K562 (cell line): ENCODE measurements around the gene P2RY6. TPM values are rescaled to one million over a fixed set of nuclear protein-coding genes. Genes with fewer than 3 reads are reported as not detected.

Source experiments
- ATAC-seq: fragments of 200-7000 bp; cut with Tn5 transposase; 3 replicates; pipeline ENCODE4 v1.9.1; 2020; ENCODE audit warnings: moderate library complexity
- BruUV-seq: library from RNA; stranded (reverse); fragments of 400-500 nt; replicated peaks from 2 replicates; lab custom pipeline; 2021; lab: Mats Ljungman, UMichigan
- CTCF ChIA-PET: fragments of 300-600 bp; formaldehyde crosslinking; extraction: SDS; loops from one replicate; lab custom pipeline; 2021; ENCODE audit warnings: low intra/inter-chr PET ratio; lab: Yijun Ruan, JAX
- POLR2A ChIA-PET: fragments of 300-600, 350-650 bp; sonication (Branson Sonifier 250); formaldehyde crosslinking; extraction: SDS; loops from one replicate; lab custom pipeline; 2021; ENCODE audit warnings: antibody characterized with exemption, inconsistent platforms; lab: Yijun Ruan, JAX
- DNase-seq, 4 experiments: peaks; one replicate each; pipeline versions ENCODE4 v3.0.0 to v3.0.0-alpha.2; 2011 to 2018; ENCODE audit warnings: low spot score in 3 of 4, mixed read lengths in 3 of 4; ENCODE audit errors: extremely low read depth in 1 of 4
- FAIRE-seq: peaks from 2 replicates; lab custom pipeline; 2011; peaks lifted over from hg19 to GRCh38; lab: Jason Lieb, UNC
- H2AFZ ChIP-seq: 2 replicates; pipeline ENCODE4 v1.6.0; 2011; ENCODE audit warnings: low read depth, low read length, control low read depth, inconsistent platforms
- H3K27ac ChIP-seq: fragments of 200-600 bp; 3 replicates; pipeline ENCODE4 v1.8.0; 2011; ENCODE audit warnings: low read depth, mild to moderate bottlenecking, control low read depth, inconsistent platforms, low read length, moderate library complexity, mixed read lengths; ENCODE audit errors: extremely low read depth
- H3K27me3 ChIP-seq, 2 experiments: fragments of 300-600 bp in 1 of 2; 2 replicates in 1 of 2; 3 replicates in 1 of 2; pipeline versions ENCODE4 v1.6.0 to v1.8.0; 2011; ENCODE audit warnings: inconsistent platforms in 2 of 2, low read length in 2 of 2, mild to moderate bottlenecking in 1 of 2, mixed read lengths in 1 of 2, moderate library complexity in 1 of 2; ENCODE audit not compliant: control insufficient read depth in 2 of 2, insufficient read depth in 2 of 2
- H3K36me3 ChIP-seq: fragments of 300-600 bp; 3 replicates; pipeline ENCODE4 v1.8.0; 2011; ENCODE audit warnings: mild to moderate bottlenecking, low read length, inconsistent platforms; ENCODE audit not compliant: control insufficient read depth, insufficient read depth
- H3K4me1 ChIP-seq, 2 experiments: fragments of 200-600 bp in 1 of 2; replicated peaks in 1 of 2; 2 replicates in 1 of 2; 3 replicates in 1 of 2; pipeline versions ENCODE4 v1.5.1 to v1.8.0; 2011; ENCODE audit warnings: inconsistent platforms in 2 of 2, low read length in 2 of 2, mild to moderate bottlenecking in 1 of 2, mixed read lengths in 1 of 2, moderate library complexity in 1 of 2; ENCODE audit not compliant: control insufficient read depth in 2 of 2, insufficient read depth in 2 of 2
- H3K4me2 ChIP-seq: 2 replicates; pipeline ENCODE4 v1.6.1; 2011; ENCODE audit warnings: low read length, control low read depth, inconsistent platforms, mixed read lengths; ENCODE audit not compliant: insufficient read depth
- H3K4me3 ChIP-seq: fragments of 200-600 bp; sonication (generic), shearing (Covaris generic); 2 replicates; pipeline ENCODE4 v1.5.1; 2016; ENCODE audit warnings: control low read depth, inconsistent platforms
- H3K79me2 ChIP-seq: fragments of 200-600 bp; 3 replicates; pipeline ENCODE4 v1.8.0; 2011; ENCODE audit warnings: low read length, inconsistent platforms; ENCODE audit not compliant: control insufficient read depth, insufficient read depth
- H3K9ac ChIP-seq, 2 experiments: 2 replicates each; pipeline versions ENCODE4 v1.6.0 to v1.6.1; 2011; ENCODE audit warnings: low read depth in 2 of 2, low read length in 2 of 2, control low read depth in 1 of 2, inconsistent platforms in 1 of 2, mild to moderate bottlenecking in 1 of 2, mixed read lengths in 1 of 2; ENCODE audit not compliant: insufficient read depth in 1 of 2
- H3K9me1 ChIP-seq: one replicate; pipeline ENCODE4 v1.6.0; 2011; ENCODE audit warnings: inconsistent platforms, mild to moderate bottlenecking, low read length, moderate library complexity; ENCODE audit not compliant: control insufficient read depth, insufficient read depth
- H3K9me3 ChIP-seq: replicated peaks from 2 replicates; pipeline ENCODE4 v1.5.1; 2011; ENCODE audit warnings: low read depth, low read length, inconsistent platforms; ENCODE audit not compliant: control insufficient read depth, insufficient read depth
- H4K20me1 ChIP-seq: replicated peaks from 2 replicates; pipeline ENCODE4 v1.6.1; 2011; ENCODE audit warnings: low read length, inconsistent platforms, mixed read lengths; ENCODE audit not compliant: control insufficient read depth, insufficient read depth
- ESRRA ChIP-seq: fragments of 450-650 bp; IDR thresholded peaks from 2 replicates; pipeline ENCODE4 v1.6.1; 2014; ENCODE audit warnings: low read depth, mild to moderate bottlenecking, moderate library complexity, borderline replicate concordance
- HMG20B ChIP-seq: fragments of 250-450 bp; sonication (Bioruptor Pico); IDR thresholded peaks from 2 replicates; pipeline ENCODE4 v1.5.0; 2021; ENCODE audit warnings: mild to moderate bottlenecking
- NONO ChIP-seq, 2 experiments: fragments of 200-400 bp in 1 of 2; fragments of 450-650 bp in 1 of 2; formaldehyde crosslinking in 1 of 2; IDR thresholded peaks; 2 replicates each; pipeline ENCODE4 v1.6.1; 2017; ENCODE audit warnings: low read depth in 2 of 2, mild to moderate bottlenecking in 2 of 2, moderate library complexity in 2 of 2, low read length in 1 of 2
- PHB ChIP-seq: fragments of 250-450 bp; sonication (Bioruptor Pico); IDR thresholded peaks from 2 replicates; pipeline ENCODE4 v1.5.0; 2021
- ZNF551 ChIP-seq: fragments of 250-450 bp; sonication (Bioruptor Pico); IDR thresholded peaks from 2 replicates; pipeline ENCODE4 v1.5.0; 2021; ENCODE audit warnings: mild to moderate bottlenecking, moderate library complexity
- ZNF561 ChIP-seq: fragments of 450-650 bp; formaldehyde crosslinking; conservative IDR thresholded peaks from 2 replicates; pipeline ENCODE4 v1.4.0; 2020; ENCODE audit warnings: mild to moderate bottlenecking, moderate library complexity
- ZNF766 ChIP-seq: fragments of 200-800 bp; sonication (Bioruptor generic); conservative IDR thresholded peaks from 2 replicates; pipeline ENCODE4 v1.6.1; 2016; ENCODE audit warnings: missing genetic modification characterization, missing compliant biosample characterization
- WGBS: fragments of 100-300 bp; shearing (Covaris generic); methylation state at CpG from one replicate; pipeline ENCODE4 v1.1.6; 2016; ENCODE audit warnings: low coverage, mixed read lengths; ENCODE audit not compliant: insufficient coverage; ENCODE audit errors: missing lambda C conversion rate; 5-methylcytosine and 5-hydroxymethylcytosine counted together
- in situ Hi-C: fragments of 300-500 bp; cut with MboI; formaldehyde crosslinking; loops from 4 replicates; pipeline ENCODE4 v1.15.0; 2018; ENCODE audit warnings: inconsistent platforms, mixed read lengths
- intact Hi-C: fragments of 100-400 bp; cut with micrococcal nuclease; formaldehyde crosslinking; loops from 2 replicates; pipeline ENCODE4 v1.14.2; 2022
- polyA plus RNA-seq, 8 experiments: library from polyadenylated mRNA; depleted of rRNA in 4 of 8; stranded (reverse) in 5 of 8; unstranded in 3 of 8; fragments of >200 nt; fragmentation: Nextera tagmentation in 2 of 8; fragmentation: Illumina TruSeq in 1 of 8; extraction: Ambion mirVana in 2 of 8; extraction: Trizol in 1 of 8; gene quantifications; 2 replicates each; pipeline versions ENCODE4 v1.2.1 to v1.2.3, GENCODE V29; 2011 to 2014; ENCODE audit warnings: inconsistent platforms in 1 of 8, missing spikeins in 1 of 8
- total RNA-seq, 7 experiments: library from RNA; depleted of rRNA in 6 of 7; stranded (reverse); fragments of >200 nt in 6 of 7; fragmentation: Illumina TruSeq in 2 of 7; extraction: Trizol in 2 of 7; gene quantifications; 2 replicates each; pipeline versions ENCODE4 v1.2.1 to v1.2.3, GENCODE V29; 2011 to 2021; ENCODE audit warnings: low replicate concordance in 1 of 7

The P2RY6 gene
- total and polyA plus RNA-seq, 9 of the 15 experiments (the other 6 are each of a cell fraction or from before 2014, with no cell fraction given), result not detected

- Histone ChIP-seq H4K20me1 (no peaks in the 10 kb centered on the region), H3K9me3 (no peaks in the 10 kb centered on the region), H3K27ac (no peak overlapping the region), H3K36me3 (no peaks in the 10 kb centered on the region), H3K4me1 (peaks cover 0 to 22% of the 10 kb centered on the region in 2 experiments; a peak in 3 of 5 replicates), H3K79me2 (no peaks in the 10 kb centered on the region), H3K9me1 (no peaks in the 10 kb centered on the region), H3K27me3 (peaks cover 29 to 88% of the 10 kb centered on the region in 2 experiments), H3K9ac (no peak overlapping the region), H3K4me2 (no peak overlapping the region), H2AFZ (no peak overlapping the region), H3K4me3 (no peak overlapping the region)
- intact Hi-C loops (no loop called here), in situ Hi-C loops (no loop called here)
- CTCF ChIA-PET, result no interaction called here
- FAIRE-seq (no peak), ATAC-seq (no peak), DNase-seq (no peak)
- WGBS, result 4% methylated on average over 8 of the region's 8 CpGs
- BruUV-seq, result no TSS peak
- TF ChIP-seq ESRRA (no peak), NONO (IDR thresholded peaks at IDR 0.05; ENCODE audit: low read depth in 2 of 2, low read length in 1 of 2) (no peak), ZNF551 (CRISPR knock-in tag) (no peak), ZNF766 (CRISPR knock-in tag) (no peak), HMG20B (CRISPR knock-in tag) (no peak), PHB (CRISPR knock-in tag) (no peak), ZNF561 (CRISPR knock-in tag) (no peak)
- POLR2A ChIA-PET, result interaction anchor here (0.8 kb wide), 1 partner anchor 34 kb away, joined by 5 read pairs; no protein-coding TSS in a partner anchor
These were observed 3.4 kb upstream of the P2RY6 start for GRCh38 chr11:73268671-73269271.
